GM12892 (cell line): ENCODE results near the gene SGSM1.
A peak's percentile ranks its signal among the peaks of the same experiment; 100 is the strongest.

Experiments
- DNase-seq: peaks from one replicate; pipeline ENCODE4 v3.0.0; 2011; ENCODE audit not compliant: insufficient read length
- FAIRE-seq: peaks from 2 replicates; lab custom pipeline; 2011; peaks lifted over from hg19 to GRCh38; lab: Jason Lieb, UNC
- POLR2A ChIP-seq: IDR thresholded peaks from 2 replicates; pipeline ENCODE4 v1.6.1; 2011; ENCODE audit warnings: low read depth, low read length, control low read depth
- POLR2AphosphoS5 ChIP-seq: IDR thresholded peaks from 2 replicates; pipeline ENCODE4 v1.6.1; 2011; ENCODE audit warnings: low read depth, low read length, control low read depth
- TAF1 ChIP-seq: IDR thresholded peaks from 2 replicates; pipeline ENCODE4 v1.6.1; 2011; ENCODE audit warnings: low read depth, mild to moderate bottlenecking, control low read depth, low read length, borderline replicate concordance

Gene SGSM1

DNA sequence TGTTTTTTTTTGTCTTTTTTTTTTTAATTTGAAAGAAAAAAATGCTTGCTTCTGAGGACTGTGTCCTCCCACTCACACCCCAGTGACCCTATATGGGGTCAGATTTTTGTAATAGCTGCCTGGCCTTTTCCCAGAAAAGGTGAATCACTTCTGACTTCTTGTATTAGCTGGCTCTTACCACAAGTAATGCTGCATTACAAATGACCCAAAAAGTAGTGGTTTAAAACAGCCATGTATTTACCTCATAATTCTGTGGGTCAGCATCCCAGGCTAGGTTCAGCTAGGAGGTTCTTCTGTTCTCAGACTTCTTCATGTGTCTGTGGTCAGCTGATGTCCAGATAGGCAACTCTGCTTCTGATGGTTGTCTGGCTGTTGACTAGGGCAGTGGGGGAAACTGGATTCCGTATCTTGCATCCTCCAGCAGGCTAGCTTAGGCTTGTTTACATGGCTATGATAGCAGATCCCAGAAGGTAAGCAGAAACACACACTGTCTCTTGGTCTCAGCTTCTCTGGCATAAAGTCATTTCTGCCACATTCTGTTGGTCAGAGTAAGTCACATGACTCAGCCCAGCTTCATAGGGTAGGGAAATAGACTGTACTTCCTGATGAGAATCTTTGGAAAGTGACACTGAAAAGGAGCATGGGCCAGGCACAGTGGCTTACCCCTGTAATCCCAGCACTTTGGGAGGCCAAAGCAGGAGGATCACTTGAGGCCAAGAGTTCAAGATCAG lies 121.0 kb downstream of the SGSM1 start:
- FAIRE-seq = no peak
- no peak for TF ChIP-seq POLR2A
- no peak for TF ChIP-seq POLR2AphosphoS5
- DNase-seq = no peak

DNA sequence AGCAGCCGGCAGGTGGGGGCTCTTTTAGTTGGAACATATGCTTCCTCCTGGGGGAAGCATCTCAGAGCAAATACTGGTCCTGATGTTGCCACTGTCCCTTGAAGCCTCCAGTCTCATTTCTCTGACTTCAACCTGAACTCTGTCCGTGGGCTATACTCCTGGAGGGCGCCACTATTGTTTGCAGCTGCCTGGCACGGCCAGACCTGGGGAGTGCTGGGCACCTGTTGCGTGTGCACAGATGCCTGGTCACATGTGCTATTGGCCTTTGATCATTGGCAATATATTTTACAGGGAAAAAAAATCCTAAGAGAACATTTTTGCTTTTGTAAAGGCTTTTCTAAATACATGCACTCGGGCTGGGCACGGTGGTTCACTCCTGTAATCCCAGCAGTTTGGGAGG lies 122.3 kb downstream of the SGSM1 start:
- no peak for FAIRE-seq
- DNase-seq = no peak
- TF ChIP-seq POLR2AphosphoS5 (no peak), POLR2A (no peak), TAF1 (no peak)

DNA sequence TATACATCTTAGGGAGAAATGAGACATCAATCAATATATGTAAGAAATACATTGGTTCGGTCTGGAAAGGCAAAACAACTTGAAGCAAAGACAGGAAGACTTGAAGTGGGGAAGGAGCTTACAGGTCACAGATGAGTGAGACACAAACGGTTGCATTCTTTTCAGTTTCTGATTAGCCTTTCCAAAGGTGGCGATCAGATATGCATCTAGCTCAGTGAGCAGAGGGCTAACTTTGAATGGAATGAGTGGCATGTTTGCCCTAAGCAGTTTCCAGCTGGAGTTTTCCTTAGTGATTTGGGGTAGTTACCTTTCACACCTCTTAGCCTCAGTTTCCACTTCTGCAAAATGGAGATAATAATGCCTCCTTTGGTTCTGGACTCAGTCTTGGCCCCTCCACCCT lies 124.7 kb downstream of the SGSM1 start:
- DNase-seq (no peak), FAIRE-seq (no peak)
- TF ChIP-seq TAF1 = no peak
- no peak for TF ChIP-seq POLR2A
- no peak for TF ChIP-seq POLR2AphosphoS5

DNA sequence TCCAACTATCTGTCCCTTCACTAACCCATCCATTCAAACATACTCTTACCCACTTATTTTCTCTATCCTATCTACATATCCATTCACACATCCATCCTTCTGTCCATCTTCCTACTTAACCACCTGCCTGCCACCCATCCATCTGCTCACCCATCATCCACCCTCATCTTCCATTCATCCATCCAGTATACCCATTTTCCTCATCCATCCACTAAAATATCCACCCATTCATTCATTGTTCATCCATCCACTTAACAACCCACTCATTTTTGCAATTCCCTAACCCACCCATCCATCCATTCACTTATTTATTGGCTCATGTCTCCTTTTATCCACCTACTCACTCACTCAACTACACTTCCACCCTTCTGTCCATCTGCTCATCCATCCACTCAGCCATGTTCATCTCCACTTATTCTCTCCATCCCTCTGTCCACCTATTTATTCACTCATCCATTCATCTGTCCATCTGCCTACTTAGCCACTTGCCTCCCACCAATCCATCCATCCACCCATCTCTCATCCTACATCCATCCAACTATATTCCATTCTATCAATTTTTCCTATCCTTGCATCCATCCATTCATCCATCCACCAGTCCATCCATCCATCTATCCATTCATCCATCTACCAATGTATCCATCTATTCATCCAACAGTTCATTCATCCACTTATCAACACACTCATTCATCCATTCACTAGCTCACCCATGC lies 129.9 kb downstream of the SGSM1 start:
- DNase-seq (no peak), FAIRE-seq (no peak)
- TF ChIP-seq POLR2AphosphoS5 (no peak), POLR2A (no peak), TAF1 (no peak)

DNA sequence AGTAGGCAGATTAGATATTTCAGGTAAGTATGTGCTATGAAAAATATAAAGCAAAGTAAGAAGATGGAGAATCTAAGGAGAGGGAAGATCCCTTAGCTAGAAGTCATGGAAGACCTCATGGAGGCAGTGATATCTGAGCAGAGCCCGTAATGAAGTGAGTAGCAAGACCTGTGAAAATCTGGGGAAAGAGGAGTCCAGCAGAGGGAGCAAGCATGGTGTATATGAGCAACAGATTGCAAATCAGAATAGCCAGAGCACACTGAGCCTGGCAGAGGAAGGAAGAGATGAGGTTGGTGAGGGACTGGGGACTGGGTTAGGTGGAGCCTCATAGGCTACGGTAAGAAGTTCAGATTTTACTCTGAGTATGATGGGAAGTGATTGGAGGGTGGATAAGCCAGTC lies 131.1 kb downstream of the SGSM1 start:
- no peak for FAIRE-seq
- no peak for TF ChIP-seq POLR2AphosphoS5
- TF ChIP-seq POLR2A = no peak
- no peak for TF ChIP-seq TAF1
- no peak for DNase-seq

DNA sequence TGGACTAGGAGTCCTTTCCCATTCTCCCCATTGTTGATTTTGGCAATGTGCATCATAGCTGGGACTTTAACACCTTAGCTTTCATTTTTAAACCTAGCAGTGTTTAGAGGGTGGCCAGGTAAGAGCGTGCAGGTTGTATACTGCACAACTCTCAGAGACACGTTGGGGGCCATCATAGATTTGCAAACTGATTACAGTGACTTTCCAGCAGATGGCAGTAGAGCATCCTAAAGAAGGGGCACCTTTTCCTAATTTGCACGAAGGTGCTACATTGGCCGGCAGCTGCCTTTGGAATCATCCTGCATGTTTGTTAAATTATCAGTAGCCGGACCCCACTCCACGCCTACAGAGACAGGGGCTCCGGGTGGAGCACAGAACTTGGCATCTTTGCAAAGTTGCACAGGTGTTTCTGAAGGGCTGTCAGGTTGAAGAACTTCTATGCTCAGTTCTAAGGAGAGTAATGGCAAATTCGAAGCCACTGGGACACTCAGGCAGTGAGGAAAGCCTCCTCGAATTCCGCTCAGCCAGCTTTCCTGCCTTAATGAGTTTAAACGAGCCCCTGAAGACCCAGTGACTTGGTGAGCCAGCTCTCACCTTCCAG lies 132.8 kb downstream of the SGSM1 start:
- TF ChIP-seq TAF1 (no peak), POLR2AphosphoS5 (no peak), POLR2A (no peak)
- FAIRE-seq = peak; percentile 91
- DNase-seq = peak; percentile 45

DNA sequence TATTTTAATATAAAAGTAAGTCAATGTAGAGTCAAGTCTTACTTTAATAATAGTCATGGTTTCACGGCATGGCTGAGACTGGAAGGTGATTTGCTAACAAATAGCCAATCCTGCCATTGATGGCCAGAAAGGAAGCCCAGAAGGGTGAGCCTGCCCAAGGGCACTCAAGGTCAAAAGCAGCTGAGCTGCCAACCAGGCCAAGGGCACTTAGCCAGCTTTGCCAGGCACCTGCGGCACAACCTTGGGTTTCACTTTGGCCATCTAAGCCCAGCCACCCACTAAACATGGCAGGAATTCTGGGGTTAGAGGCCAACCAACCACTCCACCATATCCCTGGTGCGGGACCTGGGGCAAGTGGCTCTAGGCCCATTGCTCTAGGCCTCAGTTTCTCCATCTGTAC lies 136.3 kb downstream of the SGSM1 start:
- DNase-seq (no peak), FAIRE-seq (no peak)
- TF ChIP-seq TAF1 (no peak), POLR2A (no peak)

DNA sequence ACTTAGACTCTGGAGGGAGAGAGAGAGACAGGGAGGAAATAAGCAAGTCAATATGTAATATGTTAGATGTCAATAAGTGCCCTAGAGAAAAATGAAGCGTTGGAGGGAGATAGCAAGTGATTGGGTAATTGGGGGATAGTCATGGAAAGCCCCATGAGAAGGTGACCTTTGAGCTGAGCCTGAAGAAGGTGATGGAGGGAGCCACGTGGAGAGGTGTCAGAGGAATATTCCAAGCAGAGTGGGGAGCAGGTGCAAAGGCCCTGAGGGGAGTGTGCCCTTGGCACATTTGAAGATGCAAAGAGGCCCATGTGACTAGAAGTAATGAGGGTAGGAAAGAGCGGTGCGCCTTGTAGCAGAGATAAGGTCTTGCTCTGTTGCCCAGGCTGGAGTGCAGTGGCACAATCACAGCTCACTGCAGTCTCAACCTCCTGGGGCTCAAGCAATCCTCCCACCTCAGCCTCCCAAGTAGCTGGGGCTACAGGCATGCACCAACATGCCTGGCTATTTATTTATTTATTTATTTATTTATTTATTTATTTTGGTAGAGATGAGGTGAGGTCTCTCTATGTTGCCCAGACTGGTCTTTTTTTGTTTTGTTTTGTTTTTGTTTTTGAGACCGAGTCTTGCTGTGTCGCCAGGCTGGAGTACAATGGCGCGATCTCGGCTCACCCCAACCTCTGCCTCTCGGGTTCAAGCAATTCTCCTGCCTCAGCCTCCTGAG lies 138.4 kb downstream of the SGSM1 start:
- DNase-seq (no peak), FAIRE-seq (no peak)
- TF ChIP-seq TAF1 = no peak

DNA sequence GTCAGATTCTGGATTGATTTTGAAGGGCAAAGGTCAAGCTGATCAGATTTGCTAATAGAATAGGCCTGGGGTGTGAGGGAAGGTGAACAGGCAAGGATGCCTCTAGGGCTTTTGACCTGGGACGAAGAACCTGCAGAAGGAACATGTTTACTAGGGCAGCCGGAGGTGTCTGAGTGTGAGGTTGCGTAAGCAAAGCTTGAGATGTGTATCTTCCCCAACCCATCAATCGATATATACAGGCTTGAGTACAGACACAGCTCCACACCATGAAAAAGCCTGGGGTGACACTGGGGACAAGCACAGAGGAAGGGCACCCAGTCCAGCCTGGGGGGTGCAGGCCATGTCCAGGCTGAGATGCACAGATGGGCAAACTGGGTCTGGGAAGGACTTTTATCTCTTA lies 139.4 kb downstream of the SGSM1 start:
- TF ChIP-seq TAF1 (no peak), POLR2A (no peak), POLR2AphosphoS5 (no peak)
- FAIRE-seq = no peak
- no peak for DNase-seq

DNA sequence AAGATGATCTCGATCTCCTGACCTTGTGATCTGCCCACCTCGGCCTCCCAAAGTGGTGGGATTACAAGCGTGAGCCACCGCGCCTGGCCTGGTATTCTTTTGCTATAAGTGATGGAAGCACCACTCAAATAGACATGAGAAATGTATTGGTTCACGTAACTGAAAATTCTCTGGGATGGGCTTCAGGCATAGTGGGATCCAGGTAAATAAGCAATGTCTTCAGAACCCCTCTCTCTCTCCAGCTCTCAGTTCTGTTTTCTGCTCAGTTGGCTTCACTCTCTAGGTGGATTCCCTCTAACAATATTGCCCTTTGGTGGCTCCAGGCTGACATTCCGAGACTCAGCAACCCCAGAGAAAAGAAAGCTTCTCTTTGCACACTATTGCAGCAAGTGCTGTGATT lies 141.4 kb downstream of the SGSM1 start:
- DNase-seq (no peak), FAIRE-seq (no peak)
- TF ChIP-seq TAF1 (no peak), POLR2AphosphoS5 (no peak), POLR2A (no peak)

DNA sequence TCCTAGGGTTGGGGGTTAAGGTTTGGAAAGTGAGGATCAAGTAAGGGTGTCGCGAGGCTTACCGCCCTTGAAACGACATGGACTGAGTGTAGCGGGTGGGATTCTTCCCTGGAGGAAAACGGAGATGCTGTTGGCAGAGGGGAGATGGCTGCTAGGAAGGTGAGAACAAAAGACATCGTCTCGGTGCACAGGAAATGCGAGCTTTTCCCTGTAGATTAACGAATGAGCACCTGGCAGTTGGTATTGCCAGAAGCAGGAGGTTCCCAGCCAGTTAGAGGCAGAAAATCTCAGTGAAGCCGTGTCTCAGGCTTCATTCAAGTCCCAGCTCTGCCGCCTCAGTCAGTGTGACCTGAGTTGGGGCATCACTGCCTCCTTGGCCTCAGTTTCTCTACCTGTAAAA lies 141.9 kb downstream of the SGSM1 start:
- no peak for FAIRE-seq
- no peak for DNase-seq

More for the DNA sequence above, 141.9 kb downstream of the SGSM1 start:
- TF ChIP-seq POLR2AphosphoS5 (no peak), POLR2A (no peak), TAF1 (no peak)
